NCI-H510A treated with DMSO at 0.1 percent for 48 hours (cell line): Measurements from ENCODE around the gene RPGRIP1L.
"Not testable (repeated sequence)": the region's sequence is repeated elsewhere in the genome, so short reads cannot be mapped to it uniquely, and the experiment has no call there.

Source experiments
- DNase-seq: peaks from one replicate; lab custom pipeline; 2025; lab: John Stamatoyannopoulos, UW

The RPGRIP1L gene

GRCh38 chr16:53712065-53712464 is 8.4 kb upstream of the RPGRIP1L start:
- no peak for DNase-seq

GRCh38 chr16:53711390-53711789 is 7.7 kb upstream of the RPGRIP1L start:
- no peak for DNase-seq

- DNase-seq, result no peak
Observed at GRCh38 chr16:53708490-53708889, 4.8 kb upstream of the RPGRIP1L start.

- DNase-seq, result no peak
Observed at GRCh38 chr16:53707671-53708070, 4.0 kb upstream of the RPGRIP1L start.

GRCh38 chr16:53704445-53704813 is 770 bp upstream of the RPGRIP1L start:
- DNase-seq, result no peak

GRCh38 chr16:53698271-53698670 is 5.4 kb downstream of the RPGRIP1L start:
- DNase-seq, result not testable (repeated sequence)

GRCh38 chr16:53695070-53695469 is 8.6 kb downstream of the RPGRIP1L start:
- DNase-seq, result no peak

- DNase-seq, result no peak
Observed at GRCh38 chr16:53693320-53693719, 10.3 kb downstream of the RPGRIP1L start.

GRCh38 chr16:53692146-53692545 is 11.5 kb downstream of the RPGRIP1L start:
- DNase-seq, result no peak

- no peak for DNase-seq
Observed at GRCh38 chr16:53690771-53691170, 12.9 kb downstream of the RPGRIP1L start.

GRCh38 chr16:53689636-53690035 is 14.0 kb downstream of the RPGRIP1L start:
- DNase-seq, result no peak

GRCh38 chr16:53686710-53687109 is 16.9 kb downstream of the RPGRIP1L start:
- no peak for DNase-seq

GRCh38 chr16:53685334-53685733 is 18.3 kb downstream of the RPGRIP1L start:
- DNase-seq, result not testable (repeated sequence)

- DNase-seq, result no peak
Observed at GRCh38 chr16:53681354-53681753, 22.3 kb downstream of the RPGRIP1L start.

- no peak for DNase-seq
Observed at GRCh38 chr16:53680756-53681155, 22.9 kb downstream of the RPGRIP1L start.

GRCh38 chr16:53678756-53679343 is 24.8 kb downstream of the RPGRIP1L start:
- DNase-seq, result no peak

- DNase-seq, result no peak
Observed at GRCh38 chr16:53678155-53678554, 25.5 kb downstream of the RPGRIP1L start.

GRCh38 chr16:53673189-53673588 is 30.5 kb downstream of the RPGRIP1L start:
- DNase-seq, result no peak

- DNase-seq, result peak; percentile 10
Observed at GRCh38 chr16:53672461-53672860, 31.2 kb downstream of the RPGRIP1L start.

- no peak for DNase-seq
Observed at GRCh38 chr16:53668869-53669268, 34.8 kb downstream of the RPGRIP1L start.

GRCh38 chr16:53666786-53667415 is 36.8 kb downstream of the RPGRIP1L start:
- no peak for DNase-seq

- DNase-seq, result no peak
Observed at GRCh38 chr16:53664724-53665345, 38.8 kb downstream of the RPGRIP1L start.

- DNase-seq, result no peak
Observed at GRCh38 chr16:53662072-53662471, 41.6 kb downstream of the RPGRIP1L start.

GRCh38 chr16:53654946-53655345 is 48.7 kb downstream of the RPGRIP1L start:
- DNase-seq, result no peak
